Neural progenitor cell (in vitro differentiated cells): ENCODE data around the gene PLTP.

Source experiments
- EZH2 ChIP-seq: fragments of 200-600 bp; sonication (generic); IDR thresholded peaks from 2 replicates; pipeline ENCODE4 v1.6.1; 2017; ENCODE audit warnings: antibody characterized with exemption, mild to moderate bottlenecking, moderate library complexity
- EZH2phosphoT487 ChIP-seq: fragments of 200-600 bp; sonication (generic); IDR thresholded peaks from 2 replicates; pipeline ENCODE4 v1.6.1; 2017; ENCODE audit warnings: antibody characterized with exemption
- TF ChIP-seq, protein P1 (sequence below): fragments of 200-600 bp; sonication (generic); IDR thresholded peaks from 2 replicates; pipeline ENCODE4 v1.5.1; 2017; ENCODE audit warnings: antibody characterized with exemption, mild to moderate bottlenecking

DNA sequence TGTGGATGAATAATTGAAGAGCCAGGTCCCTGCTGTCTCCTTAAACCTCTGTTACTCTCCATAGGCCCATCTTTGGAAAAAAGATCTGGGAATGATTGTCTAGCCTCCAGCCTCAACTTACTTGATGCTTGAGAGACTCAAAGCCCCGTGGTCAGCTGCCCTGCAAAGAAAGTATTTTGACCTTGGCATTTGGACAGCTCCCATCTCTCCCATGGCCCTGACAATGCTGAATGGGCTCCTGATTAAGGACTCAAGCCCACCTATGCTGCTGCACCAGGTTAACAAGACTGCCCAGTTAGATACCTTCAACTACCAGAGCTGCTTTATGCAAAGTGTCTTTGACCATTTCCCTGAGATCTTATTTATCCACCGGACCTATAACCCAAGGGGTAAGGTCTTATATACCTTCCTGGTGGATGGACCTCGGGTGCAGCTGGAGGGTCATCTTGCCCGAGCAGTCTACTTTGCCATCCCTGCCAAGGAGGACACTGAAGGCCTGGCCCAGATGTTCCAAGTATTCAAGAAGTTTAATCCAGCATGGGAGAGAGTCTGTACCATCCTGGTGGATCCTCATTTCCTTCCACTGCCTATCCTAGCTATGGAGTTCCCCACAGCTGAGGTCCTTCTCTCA lies 29.4 kb downstream of the PLTP start:
- TF ChIP-seq, protein P1, sequence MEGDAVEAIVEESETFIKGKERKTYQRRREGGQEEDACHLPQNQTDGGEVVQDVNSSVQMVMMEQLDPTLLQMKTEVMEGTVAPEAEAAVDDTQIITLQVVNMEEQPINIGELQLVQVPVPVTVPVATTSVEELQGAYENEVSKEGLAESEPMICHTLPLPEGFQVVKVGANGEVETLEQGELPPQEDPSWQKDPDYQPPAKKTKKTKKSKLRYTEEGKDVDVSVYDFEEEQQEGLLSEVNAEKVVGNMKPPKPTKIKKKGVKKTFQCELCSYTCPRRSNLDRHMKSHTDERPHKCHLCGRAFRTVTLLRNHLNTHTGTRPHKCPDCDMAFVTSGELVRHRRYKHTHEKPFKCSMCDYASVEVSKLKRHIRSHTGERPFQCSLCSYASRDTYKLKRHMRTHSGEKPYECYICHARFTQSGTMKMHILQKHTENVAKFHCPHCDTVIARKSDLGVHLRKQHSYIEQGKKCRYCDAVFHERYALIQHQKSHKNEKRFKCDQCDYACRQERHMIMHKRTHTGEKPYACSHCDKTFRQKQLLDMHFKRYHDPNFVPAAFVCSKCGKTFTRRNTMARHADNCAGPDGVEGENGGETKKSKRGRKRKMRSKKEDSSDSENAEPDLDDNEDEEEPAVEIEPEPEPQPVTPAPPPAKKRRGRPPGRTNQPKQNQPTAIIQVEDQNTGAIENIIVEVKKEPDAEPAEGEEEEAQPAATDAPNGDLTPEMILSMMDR = no peak
- TF ChIP-seq EZH2 (no peak), EZH2phosphoT487 (no peak)
